Stomach (tissue), 9 donors: ENCODE results near the gene MFNG. TPM values are rescaled to one million over a fixed set of nuclear protein-coding genes. Genes with fewer than 3 reads are reported as not detected.

Experiments used
- DNase-seq, 2 donors: peaks; one replicate each; pipeline versions ENCODE4 v3.0.0 to v3.0.0-alpha.2; 2013 to 2019
- H3K27ac ChIP-seq, 5 donors: fragments of 200-600 bp in 4 of 5; sonication (generic) in 4 of 5; one replicate each; pipeline ENCODE4 v1.5.1; 2013 to 2019; ENCODE audit warnings: mild to moderate bottlenecking in 1 of 5, moderate library complexity in 1 of 5
- H3K27me3 ChIP-seq, 3 donors: fragments of 200-600 bp; sonication (generic); one replicate each; pipeline ENCODE4 v1.5.1; 2017 to 2019; ENCODE audit warnings: mixed run types in 1 of 3
- H3K36me3 ChIP-seq, 4 donors: fragments of 200-600 bp; sonication (generic); 1 replicate in 3 of 4; 2 replicates in 1 of 4; pipeline ENCODE4 v1.5.1; 2016 to 2019
- H3K4me1 ChIP-seq, 4 donors: fragments of 200-600 bp; sonication (generic); one replicate each; pipeline ENCODE4 v1.5.1; 2016 to 2019
- H3K4me3 ChIP-seq, 4 donors: fragments of 200-600 bp; sonication (generic) in 3 of 4; one replicate each; pipeline ENCODE4 v1.5.1; 2016 to 2019; ENCODE audit warnings: mild to moderate bottlenecking in 1 of 4
- H3K9me3 ChIP-seq, 4 donors: fragments of 200-600 bp; sonication (generic); one replicate each; pipeline ENCODE4 v1.5.1; 2016 to 2019
- EP300 ChIP-seq: sonication (generic); formaldehyde crosslinking; IDR thresholded peaks from one replicate; pipeline ENCODE4 v1.6.1; 2017; ENCODE audit warnings: antibody characterized with exemption
- POLR2A ChIP-seq, 4 donors: fragments of 450-650 bp; IDR thresholded peaks; one replicate each; pipeline ENCODE4 v1.6.1; 2016; ENCODE audit warnings: antibody characterized with exemption in 4 of 4, control low read depth in 2 of 4, mild to moderate bottlenecking in 1 of 4, moderate library complexity in 1 of 4
- POLR2AphosphoS5 ChIP-seq, 3 donors: sonication (generic); formaldehyde crosslinking; IDR thresholded peaks; one replicate each; pipeline ENCODE4 v1.6.1; 2016; ENCODE audit warnings: antibody characterized with exemption in 3 of 3
- WGBS, 5 donors: extraction: QIAGEN DNeasy Blood & Tissue Kit in 3 of 5; methylation state at CpG; one replicate each; pipeline versions ENCODE4 v1.1.5 to v1.1.7; 2013 to 2018; 5-methylcytosine and 5-hydroxymethylcytosine counted together
- intact Hi-C: fragments of 100-400 bp; cut with DNase I; formaldehyde crosslinking; loops from one replicate; pipeline ENCODE4 v1.15.1; 2023; ENCODE audit warnings: low total_unique reads
- polyA plus RNA-seq, 3 donors: library from polyadenylated mRNA; stranded (reverse); fragments of 200-250 nt; gene quantifications; one replicate each; pipeline ENCODE4 v1.2.3, GENCODE V29; 2013
- total RNA-seq, 5 donors: library from RNA; depleted of rRNA; stranded (reverse); fragments of >200 nt; gene quantifications; one replicate each; pipeline versions ENCODE4 v1.1.0 to v1.2.3, GENCODE V29; 2014 to 2016
- TF ChIP-seq, protein P1 (sequence below), 7 experiments: fragments of 450-650 bp in 4 of 7; fragments of 200-600 bp in 3 of 7; sonication (generic) in 3 of 7; IDR thresholded peaks; one replicate each; pipeline ENCODE4 v1.5.1; 2016 to 2019; ENCODE audit warnings: antibody characterized with exemption in 7 of 7, control low read depth in 2 of 7, mild to moderate bottlenecking in 1 of 7
- donor health status: healthy with polysubstance abuse.
- donor health status: Bipolar disorder and iron deficiency.
- donor health status: healthy.

MFNG gene
- total and polyA plus RNA-seq, 8 donors: 1.7 to 86.4 (median 8.5) TPM

DNA sequence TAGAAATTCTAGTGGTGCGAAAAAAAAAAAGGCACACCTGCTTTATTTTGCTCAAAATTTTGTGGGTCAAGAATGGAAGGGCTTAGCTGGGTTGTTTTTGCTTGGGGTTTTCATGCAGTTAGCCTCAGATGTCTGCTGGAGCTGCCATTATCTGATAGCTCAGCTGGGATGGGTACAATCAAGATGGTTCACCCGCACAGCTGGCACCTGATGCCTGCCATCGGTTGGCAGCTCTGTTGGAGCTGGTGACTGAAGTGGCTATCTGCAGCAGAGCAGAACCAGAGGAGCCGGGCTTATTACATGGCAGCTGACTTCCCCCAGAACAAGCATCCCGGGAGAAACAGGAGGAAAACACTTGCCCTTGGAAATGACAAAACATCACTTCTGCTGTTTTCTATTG lies 46.8 kb downstream of the MFNG start:
- intact Hi-C loops: loop anchor here (10.0 kb wide), 1 partner anchor 125 kb away; no protein-coding TSS in a partner anchor
- DNase-seq: no peak

DNA sequence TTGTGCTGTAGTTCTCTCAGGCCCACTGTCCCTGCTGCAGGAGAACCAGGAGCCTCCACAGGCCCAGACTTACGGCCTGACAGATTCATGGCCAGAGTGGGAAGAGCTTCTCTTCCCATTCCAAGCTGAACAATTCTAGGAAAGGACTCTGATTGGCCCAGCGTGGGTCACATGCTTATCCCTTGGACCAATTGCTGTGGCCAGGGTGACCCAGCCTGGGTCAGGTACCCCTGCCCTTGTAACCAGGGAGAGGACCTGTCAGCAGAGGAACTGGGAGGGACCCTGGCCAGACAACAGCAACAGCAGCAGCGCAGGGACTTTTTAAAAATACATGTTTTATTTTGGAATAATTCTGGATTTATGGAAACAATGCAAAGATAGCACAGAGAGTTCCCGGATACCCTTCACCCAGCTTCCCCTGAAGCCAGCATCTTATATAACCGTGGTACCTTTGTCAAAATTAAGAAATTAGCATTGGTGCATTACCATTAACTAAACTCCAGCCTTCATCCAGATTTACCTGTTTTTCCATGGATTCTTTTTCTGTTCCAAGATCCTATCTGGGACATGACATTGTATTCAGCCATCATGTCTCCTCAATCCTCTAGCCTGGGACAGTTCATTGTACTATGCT lies 50.1 kb downstream of the MFNG start:
- TF ChIP-seq POLR2AphosphoS5 (IDR thresholded peaks at IDR 0.05): no peak
- TF ChIP-seq, protein P1, sequence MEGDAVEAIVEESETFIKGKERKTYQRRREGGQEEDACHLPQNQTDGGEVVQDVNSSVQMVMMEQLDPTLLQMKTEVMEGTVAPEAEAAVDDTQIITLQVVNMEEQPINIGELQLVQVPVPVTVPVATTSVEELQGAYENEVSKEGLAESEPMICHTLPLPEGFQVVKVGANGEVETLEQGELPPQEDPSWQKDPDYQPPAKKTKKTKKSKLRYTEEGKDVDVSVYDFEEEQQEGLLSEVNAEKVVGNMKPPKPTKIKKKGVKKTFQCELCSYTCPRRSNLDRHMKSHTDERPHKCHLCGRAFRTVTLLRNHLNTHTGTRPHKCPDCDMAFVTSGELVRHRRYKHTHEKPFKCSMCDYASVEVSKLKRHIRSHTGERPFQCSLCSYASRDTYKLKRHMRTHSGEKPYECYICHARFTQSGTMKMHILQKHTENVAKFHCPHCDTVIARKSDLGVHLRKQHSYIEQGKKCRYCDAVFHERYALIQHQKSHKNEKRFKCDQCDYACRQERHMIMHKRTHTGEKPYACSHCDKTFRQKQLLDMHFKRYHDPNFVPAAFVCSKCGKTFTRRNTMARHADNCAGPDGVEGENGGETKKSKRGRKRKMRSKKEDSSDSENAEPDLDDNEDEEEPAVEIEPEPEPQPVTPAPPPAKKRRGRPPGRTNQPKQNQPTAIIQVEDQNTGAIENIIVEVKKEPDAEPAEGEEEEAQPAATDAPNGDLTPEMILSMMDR (IDR thresholded peaks at IDR 0.05): no peak
- Histone ChIP-seq H3K4me3 (no peak overlapping the region), H3K36me3 (no peaks in the 10 kb centered on the region), H3K27ac (no peak overlapping the region), H3K9me3 (peaks cover 0 to 15% (median 6%) of the 10 kb centered on the region in 4 donors), H3K4me1 (no peaks in the 10 kb centered on the region), H3K27me3 (peaks cover 0 to 95% (median 24%) of the 10 kb centered on the region in 3 donors)
- no peak for DNase-seq
- intact Hi-C loops: loop anchor here (10.0 kb wide), 1 partner anchor 121 kb away; no protein-coding TSS in a partner anchor
- 80 to 97% (median 90%) methylated on average over 5 of the region's 5 CpGs for WGBS, 5 donors

More for the DNA sequence above, 46.8 kb downstream of the MFNG start:
- no peaks in the 10 kb centered on the region for H3K36me3 ChIP-seq
- TF ChIP-seq POLR2AphosphoS5 (IDR thresholded peaks at IDR 0.05) (no peak), EP300 (no peak), POLR2A (IDR thresholded peaks at IDR 0.05) (no peak)
- TF ChIP-seq, protein P1 (IDR thresholded peaks at IDR 0.05): no peak
- peaks cover 0 to 92% (median 5%) of the 10 kb centered on the region in 3 donors for H3K27me3 ChIP-seq
- 65 to 80% (median 70%) methylated on average over 5 of the region's 5 CpGs for WGBS, 5 donors
- no peaks in the 10 kb centered on the region for H3K4me1 ChIP-seq
- H3K9me3 ChIP-seq: peaks cover 0 to 13% (median 10%) of the 10 kb centered on the region in 4 donors
- H3K4me3 ChIP-seq: no peak overlapping the region
- no peak overlapping the region for H3K27ac ChIP-seq

DNA sequence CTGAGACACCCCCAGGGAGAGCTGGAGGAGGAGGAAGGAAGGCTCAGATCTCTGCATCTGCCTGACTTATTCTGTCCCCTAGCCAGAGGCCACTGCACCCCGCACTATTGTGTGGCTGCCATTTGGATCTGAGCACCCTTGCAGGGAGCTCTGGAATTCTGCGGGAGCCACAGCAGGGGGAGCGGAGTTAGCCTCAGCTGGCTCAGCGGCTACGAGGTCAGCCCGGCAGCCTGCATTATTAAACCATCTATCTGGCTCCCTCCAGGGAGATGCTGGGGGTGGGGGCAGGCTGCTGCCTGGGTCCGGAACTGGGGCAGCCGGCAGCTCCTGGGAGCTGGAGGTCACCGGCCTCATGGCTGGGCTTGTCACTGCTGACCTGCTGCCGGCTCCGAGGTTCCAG lies 52.4 kb downstream of the MFNG start:
- WGBS, 5 donors: 39 to 46% (median 44%) methylated on average over 10 to 11 of the region's 11 CpGs
- no peak for TF ChIP-seq POLR2A (IDR thresholded peaks at IDR 0.05)
- TF ChIP-seq, protein P1 (IDR thresholded peaks at IDR 0.05): no peak
- TF ChIP-seq EP300: no peak
- TF ChIP-seq POLR2AphosphoS5 (IDR thresholded peaks at IDR 0.05): no peak
- Histone ChIP-seq H3K9me3 (peaks cover 0 to 5% (median 0%) of the 10 kb centered on the region in 4 donors), H3K27ac (no peak overlapping the region), H3K4me1 (no peaks in the 10 kb centered on the region), H3K4me3 (no peak overlapping the region), H3K36me3 (no peaks in the 10 kb centered on the region), H3K27me3 (peaks cover 6 to 95% (median 41%) of the 10 kb centered on the region in 3 donors)
- DNase-seq: no peak
- intact Hi-C loops: loop anchor here (10.0 kb wide), 1 partner anchor 119 kb away; no protein-coding TSS in a partner anchor

DNA sequence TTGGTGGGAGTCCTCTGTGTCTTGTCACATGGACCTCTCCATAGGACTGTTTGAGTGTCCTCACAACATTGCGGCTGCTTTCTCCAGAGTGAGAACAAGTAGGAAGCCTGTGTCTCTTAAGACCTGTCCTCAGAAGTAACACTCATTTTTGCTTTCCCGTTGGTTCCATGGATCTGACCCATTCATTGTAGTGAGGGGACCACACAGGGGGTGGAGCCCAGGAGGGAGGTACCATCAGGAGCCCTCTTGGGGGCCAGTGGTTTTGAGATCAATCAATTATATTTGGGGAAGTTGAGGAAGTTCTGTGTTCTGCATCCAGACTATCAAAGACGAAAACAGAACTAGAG lies 53.5 kb downstream of the MFNG start:
- TF ChIP-seq POLR2A (IDR thresholded peaks at IDR 0.05) (no peak), POLR2AphosphoS5 (IDR thresholded peaks at IDR 0.05) (no peak), EP300 (no peak)
- TF ChIP-seq, protein P1 (IDR thresholded peaks at IDR 0.05): no peak
- H3K27me3 ChIP-seq: peaks cover 17 to 95% (median 52%) of the 10 kb centered on the region in 3 donors
- DNase-seq: no peak
- no peak overlapping the region for H3K27ac ChIP-seq
- 87 to 98% (median 94%) methylated on average over 3 of the region's 3 CpGs for WGBS, 5 donors
- no peak overlapping the region for H3K4me3 ChIP-seq
- intact Hi-C loops: loop anchor here (10.0 kb wide), 1 partner anchor 118 kb away; no protein-coding TSS in a partner anchor
- H3K4me1 ChIP-seq: peaks cover 3 to 8% (median 5%) of the 10 kb centered on the region in 4 donors
- peaks cover 0 to 5% (median 0%) of the 10 kb centered on the region in 4 donors for H3K9me3 ChIP-seq
- H3K36me3 ChIP-seq: no peaks in the 10 kb centered on the region
